Thoracic aorta (tissue), 2 donors: ENCODE results near the gene CUX1. TPM values are rescaled to one million over a fixed set of nuclear protein-coding genes. Genes with fewer than 3 reads are reported as not detected.

ENCODE experiments used
- ATAC-seq: fragments of 150-250 bp; one replicate; pipeline ENCODE4 v1.8.0; 2017; ENCODE audit warnings: low read depth; ENCODE audit not compliant: insufficient number of reproducible peaks, low FRiP score
- DNase-seq: peaks from one replicate; pipeline ENCODE4 v3.0.0-alpha.2; 2020; ENCODE audit warnings: low spot score
- H3K27ac ChIP-seq, 2 donors: fragments of 200-600 bp; sonication (generic); 1 replicate in 1 of 2; 2 replicates in 1 of 2; pipeline ENCODE4 v1.5.1; 2016; ENCODE audit warnings: mild to moderate bottlenecking in 2 of 2, moderate library complexity in 2 of 2
- H3K27me3 ChIP-seq: fragments of 200-600 bp; sonication (generic); replicated peaks from 2 replicates; pipeline ENCODE4 v1.6.0; 2016; ENCODE audit warnings: mild to moderate bottlenecking; ENCODE audit not compliant: insufficient read depth
- H3K36me3 ChIP-seq: fragments of 200-600 bp; sonication (generic); one replicate; pipeline ENCODE4 v1.5.1; 2016
- H3K4me1 ChIP-seq, 2 donors: fragments of 200-600 bp; sonication (generic); 1 replicate in 1 of 2; 2 replicates in 1 of 2; pipeline versions ENCODE4 v1.5.1 to v1.6.0; 2016; ENCODE audit warnings: low read depth in 2 of 2, mild to moderate bottlenecking in 1 of 2; ENCODE audit not compliant: control insufficient read depth in 1 of 2
- H3K4me3 ChIP-seq: fragments of 200-600 bp; sonication (generic); 2 replicates; pipeline ENCODE4 v1.5.1; 2016; ENCODE audit warnings: mild to moderate bottlenecking
- H3K9me3 ChIP-seq: fragments of 200-600 bp; sonication (generic); 2 replicates; pipeline ENCODE4 v1.5.1; 2016
- total RNA-seq, 2 donors: library from RNA; depleted of rRNA; stranded (reverse); fragments of >200 nt; gene quantifications; one replicate each; pipeline versions ENCODE4 v1.1.0 to v1.2.3, GENCODE V29; 2016
- TF ChIP-seq, protein P1 (sequence below): fragments of 200-600 bp; sonication (generic); IDR thresholded peaks from one replicate; pipeline ENCODE4 v1.5.1; 2019; ENCODE audit warnings: antibody characterized with exemption

CUX1 gene
- total RNA-seq, 2 donors from 2014 or later = 85.0 to 179 TPM

DNA sequence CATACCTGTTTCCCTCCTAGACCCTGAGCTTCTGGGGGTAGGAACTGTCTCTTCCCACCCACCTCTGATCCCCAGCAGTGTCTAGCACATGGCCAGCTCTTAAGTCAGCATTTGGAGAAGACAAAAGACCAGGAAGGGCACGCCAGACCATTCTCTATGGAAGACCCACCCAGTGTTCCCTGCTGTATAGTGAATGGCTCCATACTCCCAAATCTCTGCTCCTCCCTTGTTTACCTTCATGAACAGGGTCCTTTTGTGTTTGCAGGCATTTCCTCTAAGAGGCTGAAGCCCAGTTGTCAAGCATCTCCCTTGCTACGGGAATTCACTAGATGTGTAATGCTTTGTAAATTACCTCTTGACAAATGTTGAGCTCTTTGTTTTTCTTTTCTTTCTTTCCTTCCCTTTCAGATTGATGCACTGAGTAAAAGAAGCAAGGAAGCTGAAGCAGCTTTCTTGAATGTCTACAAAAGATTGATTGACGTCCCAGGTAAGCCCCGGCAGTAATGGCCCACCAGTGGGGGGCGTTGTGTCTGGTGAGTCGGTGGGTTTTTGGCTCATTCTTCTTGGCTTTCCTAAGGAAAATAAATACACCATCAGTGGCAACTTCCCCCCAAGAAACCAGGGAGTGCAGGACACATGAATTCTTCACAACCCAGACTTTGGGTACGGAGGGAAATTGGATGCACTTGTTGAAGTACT is 252.7 kb downstream of the CUX1 start:
- Histone ChIP-seq H3K27ac (no peak overlapping the region), H3K27me3 (no peaks in the 10 kb centered on the region), H3K4me3 (no peak overlapping the region), H3K4me1 (no peaks in the 10 kb centered on the region), H3K9me3 (no peaks in the 10 kb centered on the region), H3K36me3 (peaks cover 13% of the 10 kb centered on the region)
- ATAC-seq (no peak), DNase-seq (no peak)
- TF ChIP-seq, protein P1, sequence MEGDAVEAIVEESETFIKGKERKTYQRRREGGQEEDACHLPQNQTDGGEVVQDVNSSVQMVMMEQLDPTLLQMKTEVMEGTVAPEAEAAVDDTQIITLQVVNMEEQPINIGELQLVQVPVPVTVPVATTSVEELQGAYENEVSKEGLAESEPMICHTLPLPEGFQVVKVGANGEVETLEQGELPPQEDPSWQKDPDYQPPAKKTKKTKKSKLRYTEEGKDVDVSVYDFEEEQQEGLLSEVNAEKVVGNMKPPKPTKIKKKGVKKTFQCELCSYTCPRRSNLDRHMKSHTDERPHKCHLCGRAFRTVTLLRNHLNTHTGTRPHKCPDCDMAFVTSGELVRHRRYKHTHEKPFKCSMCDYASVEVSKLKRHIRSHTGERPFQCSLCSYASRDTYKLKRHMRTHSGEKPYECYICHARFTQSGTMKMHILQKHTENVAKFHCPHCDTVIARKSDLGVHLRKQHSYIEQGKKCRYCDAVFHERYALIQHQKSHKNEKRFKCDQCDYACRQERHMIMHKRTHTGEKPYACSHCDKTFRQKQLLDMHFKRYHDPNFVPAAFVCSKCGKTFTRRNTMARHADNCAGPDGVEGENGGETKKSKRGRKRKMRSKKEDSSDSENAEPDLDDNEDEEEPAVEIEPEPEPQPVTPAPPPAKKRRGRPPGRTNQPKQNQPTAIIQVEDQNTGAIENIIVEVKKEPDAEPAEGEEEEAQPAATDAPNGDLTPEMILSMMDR = no peak

DNA sequence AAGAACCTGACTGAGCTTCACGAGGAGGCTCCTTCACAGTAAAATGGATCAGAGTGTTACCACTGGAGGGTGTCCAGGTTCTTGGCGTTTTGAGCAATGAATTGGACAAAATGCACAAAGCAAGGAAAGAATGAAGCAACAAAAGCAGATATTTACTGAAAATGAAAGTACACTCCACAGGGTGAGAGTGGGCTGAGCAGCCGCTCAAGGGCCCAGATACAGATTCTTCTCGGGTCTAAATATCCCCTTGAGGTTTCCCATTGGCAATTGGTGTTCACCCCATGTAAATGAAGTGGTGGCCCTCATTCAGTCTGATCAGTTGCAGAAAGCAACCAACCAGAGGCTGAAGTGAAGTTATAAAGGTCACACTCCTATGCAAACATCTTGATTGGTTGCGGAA is 254.6 kb downstream of the CUX1 start:
- H3K4me1 ChIP-seq = no peaks in the 10 kb centered on the region
- H3K9me3 ChIP-seq = no peaks in the 10 kb centered on the region
- DNase-seq (no peak), ATAC-seq (no peak)
- peaks cover 13% of the 10 kb centered on the region for H3K36me3 ChIP-seq
- TF ChIP-seq, protein P1 = no peak
- no peak overlapping the region for H3K4me3 ChIP-seq
- H3K27me3 ChIP-seq = no peaks in the 10 kb centered on the region
- no peak overlapping the region for H3K27ac ChIP-seq

DNA sequence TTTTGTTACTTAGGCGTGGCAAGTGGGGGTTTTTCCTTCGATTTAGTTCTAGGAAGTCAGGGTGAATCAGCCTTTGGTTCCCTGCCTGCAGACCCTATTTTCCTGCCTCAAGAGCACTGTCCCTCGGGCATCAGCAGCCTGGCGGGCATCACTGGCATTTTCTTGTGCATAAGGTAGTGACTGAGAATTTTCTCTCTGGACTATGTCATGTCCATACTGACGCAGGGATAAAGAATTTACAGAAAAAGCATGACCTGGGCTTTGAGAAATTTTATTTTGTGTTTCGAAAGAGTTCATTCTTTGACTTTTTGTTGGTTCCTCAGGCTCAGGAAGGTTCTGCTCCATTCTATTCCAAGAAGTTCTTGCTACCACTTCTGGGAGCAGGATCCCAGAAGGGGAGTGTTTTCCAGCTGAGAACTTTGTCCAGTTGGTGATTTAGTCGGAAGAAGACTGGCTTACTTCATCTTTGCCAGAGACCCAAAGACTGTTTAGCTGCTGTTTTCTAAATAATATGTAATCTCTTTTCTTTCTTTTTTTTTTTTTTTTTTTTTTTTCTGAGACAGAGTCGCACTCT is 255.3 kb downstream of the CUX1 start:
- Histone ChIP-seq H3K4me3 (no peak overlapping the region), H3K4me1 (no peaks in the 10 kb centered on the region), H3K27ac (no peak overlapping the region), H3K36me3 (peaks cover 13% of the 10 kb centered on the region), H3K27me3 (no peaks in the 10 kb centered on the region), H3K9me3 (no peaks in the 10 kb centered on the region)
- DNase-seq = no peak
- TF ChIP-seq, protein P1 = no peak
- no peak for ATAC-seq

DNA sequence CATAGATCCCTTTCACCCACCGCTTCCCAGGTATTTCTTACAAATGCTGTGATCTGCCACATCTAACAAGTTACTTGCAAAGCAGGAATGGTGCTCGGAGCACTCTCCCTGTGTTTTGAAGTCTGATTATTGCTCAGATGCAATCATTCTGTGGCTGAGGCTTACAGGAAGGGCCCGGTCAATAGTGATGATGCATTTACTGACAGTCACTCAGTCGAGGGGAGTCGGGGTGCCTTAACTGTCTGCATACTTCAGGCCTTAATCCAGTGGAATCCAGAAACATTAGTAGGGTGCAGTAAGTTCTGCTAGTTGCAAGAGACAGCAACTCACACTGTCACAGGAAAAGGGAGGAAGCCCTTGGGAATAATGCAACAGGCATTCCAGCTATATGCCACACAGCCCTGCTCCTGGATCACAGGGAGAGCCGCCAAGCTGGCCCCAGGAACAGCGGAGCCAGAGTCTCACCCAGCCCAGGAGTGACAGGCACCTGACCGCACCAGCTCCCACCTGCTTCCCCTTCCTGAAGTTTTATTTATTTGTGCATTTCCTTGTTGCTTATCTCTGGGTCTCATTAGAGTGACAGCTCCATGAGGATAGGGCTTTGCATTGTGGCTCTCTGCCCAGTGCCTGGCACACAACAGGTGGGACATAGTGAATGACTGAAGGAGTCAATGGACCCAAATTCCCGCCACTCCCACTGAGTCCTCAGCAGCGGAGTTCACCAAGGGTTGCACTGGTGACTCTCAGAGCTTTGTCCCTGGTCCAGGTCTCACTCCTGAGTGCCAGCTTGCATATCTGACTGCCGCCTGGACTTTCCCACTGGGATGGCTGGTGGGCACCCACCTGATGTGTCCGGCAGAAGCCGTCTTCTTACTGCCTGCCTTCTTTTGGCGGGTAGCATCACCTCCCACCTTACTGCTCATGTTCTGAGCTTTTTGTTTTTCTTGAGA is 256.8 kb downstream of the CUX1 start:
- H3K27me3 ChIP-seq = no peaks in the 10 kb centered on the region
- no peak overlapping the region for H3K4me3 ChIP-seq
- H3K36me3 ChIP-seq = peaks cover 9% of the 10 kb centered on the region
- no peak for DNase-seq
- peaks cover 0 to 3% of the 10 kb centered on the region in 2 donors for H3K4me1 ChIP-seq
- H3K9me3 ChIP-seq = no peaks in the 10 kb centered on the region
- no peak overlapping the region for H3K27ac ChIP-seq
- TF ChIP-seq, protein P1 = no peak
- ATAC-seq = no peak

DNA sequence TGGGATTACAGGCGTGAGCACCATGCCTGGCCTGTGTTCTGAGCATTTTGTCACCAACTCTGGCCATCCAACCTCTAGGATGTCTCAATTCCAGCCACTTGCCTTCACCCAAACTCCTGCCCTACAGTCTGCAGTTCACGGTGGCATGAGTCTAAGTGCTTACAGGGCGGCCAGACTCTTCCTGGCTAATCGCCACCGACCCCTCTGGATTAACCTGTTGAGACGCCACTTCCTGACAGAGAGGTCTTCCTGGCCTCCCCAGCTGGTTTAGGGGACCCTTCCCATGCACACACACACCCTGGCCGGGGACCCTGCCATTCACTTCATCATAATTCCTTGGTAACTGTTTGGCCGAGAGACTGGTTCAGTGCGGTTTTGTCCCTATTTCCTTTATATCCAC is 257.7 kb downstream of the CUX1 start:
- Histone ChIP-seq H3K4me1 (peaks cover 0 to 7% of the 10 kb centered on the region in 2 donors), H3K27ac (no peak overlapping the region), H3K36me3 (peaks cover 8% of the 10 kb centered on the region), H3K27me3 (no peaks in the 10 kb centered on the region), H3K4me3 (no peak overlapping the region), H3K9me3 (no peaks in the 10 kb centered on the region)
- no peak for ATAC-seq
- TF ChIP-seq, protein P1 = no peak
- DNase-seq = no peak
